Thyroid gland (tissue), 4 donors: ENCODE results near the gene JOSD2. TPM values are rescaled to one million over a fixed set of nuclear protein-coding genes. Genes with fewer than 3 reads are reported as not detected.
A peak's percentile ranks its signal among the peaks of the same experiment; 100 is the strongest.

Experiments
- DNase-seq, 2 donors: peaks; one replicate each; pipeline ENCODE4 v3.0.0-alpha.2; 2019
- H3K27ac ChIP-seq, 3 donors: fragments of 200-600 bp; sonication (generic); 1 replicate in 2 of 3; 2 replicates in 1 of 3; pipeline ENCODE4 v1.5.1; 2016 to 2019; ENCODE audit warnings: mild to moderate bottlenecking in 1 of 3, moderate library complexity in 1 of 3
- H3K27me3 ChIP-seq: fragments of 200-600 bp; sonication (generic); one replicate; pipeline ENCODE4 v1.5.1; 2019
- H3K36me3 ChIP-seq, 2 donors: fragments of 200-600 bp; sonication (generic); one replicate each; pipeline ENCODE4 v1.5.1; 2016 to 2019
- H3K4me1 ChIP-seq, 2 donors: fragments of 200-600 bp; sonication (generic); one replicate each; pipeline ENCODE4 v1.5.1; 2017 to 2019
- H3K4me3 ChIP-seq, 3 donors: fragments of 200-600 bp; sonication (generic); replicated peaks in 1 of 3; 1 replicate in 2 of 3; 2 replicates in 1 of 3; pipeline ENCODE4 v1.5.1; 2016; ENCODE audit warnings: mild to moderate bottlenecking in 1 of 3
- H3K9me3 ChIP-seq: fragments of 200-600 bp; sonication (generic); one replicate; pipeline ENCODE4 v1.5.1; 2017
- CTCF ChIP-seq, 6 experiments: fragments of 200-600 bp in 3 of 6; fragments of 450-650 bp in 3 of 6; sonication (generic) in 3 of 6; IDR thresholded peaks; one replicate each; pipeline ENCODE4 v1.5.1; 2016 to 2019; ENCODE audit warnings: antibody characterized with exemption in 6 of 6, mild to moderate bottlenecking in 2 of 6, inconsistent platforms in 1 of 6, moderate library complexity in 1 of 6
- POLR2A ChIP-seq, 2 donors: fragments of 450-650 bp; IDR thresholded peaks; one replicate each; pipeline ENCODE4 v1.6.1; 2017; ENCODE audit warnings: antibody characterized with exemption in 2 of 2, mild to moderate bottlenecking in 2 of 2, moderate library complexity in 1 of 2
- WGBS, 2 donors: methylation state at CpG; one replicate each; pipeline ENCODE4 v1.1.5; 2017; 5-methylcytosine and 5-hydroxymethylcytosine counted together
- intact Hi-C: fragments of 100-400 bp; cut with DNase I; formaldehyde crosslinking; loops from one replicate; pipeline ENCODE4 v1.15.1; 2023
- total RNA-seq, 4 donors: library from RNA; depleted of rRNA; stranded (reverse); fragments of >200 nt; gene quantifications; one replicate each; pipeline ENCODE4 v1.2.3, GENCODE V29; 2016

Gene JOSD2
- total RNA-seq, 4 donors from 2014 or later, result 23.9 to 49.5 (median 41.3) TPM

- no peaks in the 10 kb centered on the region for H3K27me3 ChIP-seq
- H3K36me3 ChIP-seq, result peaks cover 0 to 6% of the 10 kb centered on the region in 2 donors
- H3K4me1 ChIP-seq, result peaks cover 6 to 10% of the 10 kb centered on the region in 2 donors
- 58 to 68% methylated on average over 14 to 19 of the region's 26 CpGs for WGBS, 2 donors
- H3K4me3 ChIP-seq, result peak overlapping the region in 2 of 3 donors; percentile 59 to 69
- H3K9me3 ChIP-seq, result no peaks in the 10 kb centered on the region
- TF ChIP-seq POLR2A (IDR thresholded peaks at IDR 0.05) (no peak), CTCF (IDR thresholded peaks at IDR 0.05) (no peak)
- H3K27ac ChIP-seq, result peak overlapping the region in 1 of 3 donors; percentile 69
- intact Hi-C loops, result loop anchor here (5.0 kb wide), 1 partner anchor 33 kb away; the partner anchor contains the start of genes EMC10 and GARIN5A
- DNase-seq, result no peak
Observed at GRCh38 chr19:50510121-50510670, 795 bp downstream of the JOSD2 start.

GRCh38 chr19:50509366-50509765 lies 1.6 kb downstream of the JOSD2 start:
- Histone ChIP-seq H3K4me3 (no peak overlapping the region), H3K27ac (no peak overlapping the region), H3K27me3 (no peaks in the 10 kb centered on the region), H3K4me1 (peaks cover 6 to 10% of the 10 kb centered on the region in 2 donors), H3K36me3 (peaks cover 0 to 6% of the 10 kb centered on the region in 2 donors), H3K9me3 (no peaks in the 10 kb centered on the region)
- no peak for TF ChIP-seq POLR2A (IDR thresholded peaks at IDR 0.05)
- no peak for TF ChIP-seq CTCF (IDR thresholded peaks at IDR 0.05)
- DNase-seq, result no peak
- intact Hi-C loops, result no loop called here
- WGBS, 2 donors, result 86 to 88% methylated on average over 11 of the region's 11 CpGs

- 81 to 82% methylated on average over 3 of the region's 3 CpGs for WGBS, 2 donors
Observed at GRCh38 chr19:50508843-50509190, 2.2 kb downstream of the JOSD2 start.

GRCh38 chr19:50507376-50507775 lies 3.6 kb downstream of the JOSD2 start:
- intact Hi-C loops, result no loop called here
- H3K4me3 ChIP-seq, result no peak overlapping the region
- H3K9me3 ChIP-seq, result no peaks in the 10 kb centered on the region
- peaks cover 0 to 6% of the 10 kb centered on the region in 2 donors for H3K36me3 ChIP-seq
- no peaks in the 10 kb centered on the region for H3K27me3 ChIP-seq
- DNase-seq, result no peak
- no peak for TF ChIP-seq POLR2A (IDR thresholded peaks at IDR 0.05)
- TF ChIP-seq CTCF (IDR thresholded peaks at IDR 0.05), result no peak
- WGBS, 2 donors, result 93 to 99% methylated on average over 5 to 8 of the region's 8 CpGs
- no peak overlapping the region for H3K27ac ChIP-seq
- peaks cover 12 to 15% of the 10 kb centered on the region in 2 donors for H3K4me1 ChIP-seq

More at GRCh38 chr19:50508843-50509190, 2.2 kb downstream of the JOSD2 start:
- TF ChIP-seq CTCF (IDR thresholded peaks at IDR 0.05) (no peak), POLR2A (IDR thresholded peaks at IDR 0.05) (no peak)
- no peak for DNase-seq
- H3K4me3 ChIP-seq, result no peak overlapping the region
- peaks cover 6 to 10% of the 10 kb centered on the region in 2 donors for H3K4me1 ChIP-seq
- no peaks in the 10 kb centered on the region for H3K27me3 ChIP-seq
- H3K9me3 ChIP-seq, result no peaks in the 10 kb centered on the region
- peaks cover 0 to 6% of the 10 kb centered on the region in 2 donors for H3K36me3 ChIP-seq
- intact Hi-C loops, result no loop called here
- no peak overlapping the region for H3K27ac ChIP-seq

- intact Hi-C loops, result no loop called here
Observed at GRCh38 chr19:50506700-50507099, 4.3 kb downstream of the JOSD2 start.

More at GRCh38 chr19:50506700-50507099, 4.3 kb downstream of the JOSD2 start:
- TF ChIP-seq CTCF (IDR thresholded peaks at IDR 0.05) (no peak), POLR2A (IDR thresholded peaks at IDR 0.05) (no peak)
- Histone ChIP-seq H3K4me1 (peaks cover 17 to 20% of the 10 kb centered on the region in 2 donors), H3K9me3 (no peaks in the 10 kb centered on the region), H3K27ac (no peak overlapping the region), H3K4me3 (no peak overlapping the region), H3K27me3 (no peaks in the 10 kb centered on the region), H3K36me3 (peaks cover 0 to 6% of the 10 kb centered on the region in 2 donors)
- 92 to 97% methylated on average over 5 to 10 of the region's 10 CpGs for WGBS, 2 donors
- DNase-seq, result no peak
